HEK293T (cell line): ENCODE data around the gene URM1.
A peak's percentile ranks its signal among the peaks of the same experiment; 100 is the strongest.
"Not testable (repeated sequence)": the region's sequence is repeated elsewhere in the genome, so short reads cannot be mapped to it uniquely, and the experiment has no call there.

ENCODE experiments used
- CTCF ChIA-PET: fragments of 350-600 bp; formaldehyde crosslinking; extraction: SDS; loops from one replicate; lab custom pipeline; 2021; ENCODE audit warnings: antibody characterized with exemption, inconsistent platforms; lab: Yijun Ruan, JAX
- POLR2A ChIA-PET: fragments of 350-600 bp; formaldehyde crosslinking; extraction: SDS; loops from one replicate; lab custom pipeline; 2020; ENCODE audit warnings: antibody characterized with exemption, inconsistent platforms; lab: Yijun Ruan, JAX
- DNase-seq: peaks from one replicate; pipeline ENCODE4 v3.0.0; 2012; ENCODE audit warnings: mixed read lengths; ENCODE audit errors: extremely low spot score
- ARNT ChIP-seq: fragments of 450-650 bp; IDR thresholded peaks from 2 replicates; pipeline ENCODE4 v1.6.1; 2017; ENCODE audit warnings: mild to moderate bottlenecking
- BHLHE40 ChIP-seq: fragments of 450-650 bp; IDR thresholded peaks from 2 replicates; pipeline ENCODE4 v1.6.1; 2016; ENCODE audit warnings: mild to moderate bottlenecking, moderate library complexity, borderline replicate concordance
- CTBP1 ChIP-seq: fragments of 450-650 bp; IDR thresholded peaks from 2 replicates; pipeline ENCODE4 v1.6.1; 2016; ENCODE audit warnings: borderline replicate concordance
- ELF4 ChIP-seq: fragments of 450-650 bp; IDR thresholded peaks from 2 replicates; pipeline ENCODE4 v1.6.1; 2017; ENCODE audit warnings: antibody characterized with exemption
- FOXA1 ChIP-seq: fragments of 450-650 bp; IDR thresholded peaks from 2 replicates; pipeline ENCODE4 v1.6.1; 2016; ENCODE audit warnings: mild to moderate bottlenecking
- FOXK2 ChIP-seq: fragments of 450-650 bp; IDR thresholded peaks from 2 replicates; pipeline ENCODE4 v1.6.1; 2016; ENCODE audit warnings: mild to moderate bottlenecking
- FOXM1 ChIP-seq: fragments of 450-650 bp; IDR thresholded peaks from 2 replicates; pipeline ENCODE4 v1.6.1; 2017; ENCODE audit warnings: mild to moderate bottlenecking, borderline replicate concordance
- HDGF ChIP-seq: fragments of 450-650 bp; IDR thresholded peaks from 2 replicates; pipeline ENCODE4 v1.6.1; 2017; ENCODE audit warnings: antibody characterized with exemption, borderline replicate concordance
- L3MBTL2 ChIP-seq: fragments of 450-650 bp; conservative IDR thresholded peaks from 2 replicates; pipeline ENCODE4 v1.6.1; 2016; ENCODE audit warnings: mild to moderate bottlenecking
- LEF1 ChIP-seq: fragments of 450-650 bp; IDR thresholded peaks from 2 replicates; pipeline ENCODE4 v1.6.1; 2017; ENCODE audit warnings: mild to moderate bottlenecking, borderline replicate concordance
- NFRKB ChIP-seq: fragments of 450-650 bp; IDR thresholded peaks from 2 replicates; pipeline ENCODE4 v1.6.1; 2016; ENCODE audit warnings: mild to moderate bottlenecking, moderate library complexity
- PKNOX1 ChIP-seq: fragments of 450-650 bp; IDR thresholded peaks from 2 replicates; pipeline ENCODE4 v1.6.1; 2016
- SP1 ChIP-seq: fragments of 450-650 bp; IDR thresholded peaks from 2 replicates; pipeline ENCODE4 v1.6.1; 2017
- SUZ12 ChIP-seq: fragments of 450-650 bp; IDR thresholded peaks from 2 replicates; pipeline ENCODE4 v1.6.1; 2016; ENCODE audit warnings: mild to moderate bottlenecking
- TARDBP ChIP-seq: fragments of 450-650 bp; IDR thresholded peaks from 2 replicates; pipeline ENCODE4 v1.6.1; 2016
- ZNF384 ChIP-seq: fragments of 450-650 bp; IDR thresholded peaks from 2 replicates; pipeline ENCODE4 v1.6.1; 2016

URM1 gene

GRCh38 chr9:128420060-128420650 lies 49.0 kb downstream of the URM1 start:
- POLR2A ChIA-PET = interaction anchor here (0.8 to 1.8 kb wide), 11 partner anchors 8 to 260 kb away, joined by 3 to 7 read pairs (median 4); partner anchors contain the start of genes BBLN, GOLGA2, SLC27A4 and SWI5
- peak; percentile 81 for DNase-seq
- CTCF ChIA-PET = interaction anchor here (0.6 to 1.8 kb wide), 13 partner anchors 9 to 149 kb away, joined by 3 to 6 read pairs (median 3); no protein-coding TSS in a partner anchor
- TF ChIP-seq CTBP1 = no peak; the same call in 1 of the 2 replicates
- TF ChIP-seq FOXK2 = no peak
- peak; percentile 92 for TF ChIP-seq TARDBP

- peak; percentile 81 for DNase-seq
- TF ChIP-seq SUZ12 (no peak), ZNF384 (no peak), ARNT (no peak), CTBP1 (no peak), L3MBTL2 (no peak), ELF4 (no peak), FOXK2 (no peak), FOXM1 (no peak), SP1 (no peak), BHLHE40 (no peak)
- CTCF ChIA-PET = interaction anchor here (0.6 to 1.6 kb wide), 6 partner anchors 9 to 148 kb away, joined by 3 to 6 read pairs (median 3); no protein-coding TSS in a partner anchor
- POLR2A ChIA-PET = interaction anchor here (0.9 to 1.8 kb wide), 10 partner anchors 9 to 261 kb away, joined by 3 to 7 read pairs (median 4); partner anchors contain the start of genes BBLN, GOLGA2, SWI5 and URM1
Measured at GRCh38 chr9:128420651-128421481, 49.7 kb downstream of the URM1 start, which contains the start of gene CERCAM. TSS of gene CERCAM (plus strand) at chr9:128420857. CDS start at chr9:128420878, 21 bp downstream.

- ChIA-PET CTCF (interaction anchor here (1.2 kb wide), 1 partner anchor 17 kb away, joined by 3 read pairs; no protein-coding TSS in a partner anchor), POLR2A (interaction anchor here (1.7 kb wide), 1 partner anchor 8 kb away, joined by 5 read pairs; no protein-coding TSS in a partner anchor)
- TF ChIP-seq PKNOX1 (no peak), L3MBTL2 (no peak), LEF1 (no peak), ZNF384 (no peak), ARNT (no peak), BHLHE40 (no peak), FOXM1 (no peak), NFRKB (no peak), FOXK2 (no peak), HDGF (no peak), TARDBP (no peak)
- no peak for DNase-seq
Measured at GRCh38 chr9:128421482-128421996, 50.4 kb downstream of the URM1 start.

GRCh38 chr9:128422022-128422782 lies 51.0 kb downstream of the URM1 start:
- CTCF ChIA-PET = interaction anchor here (1.2 kb wide), 1 partner anchor 17 kb away, joined by 3 read pairs; no protein-coding TSS in a partner anchor
- DNase-seq, POLR2A ChIA-PET: not testable (repeated sequence)

GRCh38 chr9:128422783-128423150 lies 51.6 kb downstream of the URM1 start:
- ChIA-PET CTCF (interaction anchor here (1.2 kb wide), 1 partner anchor 16 kb away, joined by 3 read pairs; no protein-coding TSS in a partner anchor), POLR2A (no interaction called here)
- no peak for DNase-seq
- TF ChIP-seq SUZ12 = no peak
- TF ChIP-seq FOXA1 = no peak
- no peak for TF ChIP-seq TARDBP
- no peak for TF ChIP-seq BHLHE40
- no peak for TF ChIP-seq ARNT
- no peak for TF ChIP-seq ELF4
- no peak for TF ChIP-seq LEF1
- no peak for TF ChIP-seq FOXK2
- TF ChIP-seq HDGF = no peak
- no peak for TF ChIP-seq FOXM1
- no peak for TF ChIP-seq CTBP1
- no peak for TF ChIP-seq PKNOX1
- no peak for TF ChIP-seq L3MBTL2
- TF ChIP-seq NFRKB = no peak
- no peak for TF ChIP-seq SP1

- POLR2A ChIA-PET = interaction anchor here (0.7 kb wide), 1 partner anchor 14 kb away, joined by 3 read pairs; no protein-coding TSS in a partner anchor
- DNase-seq = not testable (repeated sequence)
- CTCF ChIA-PET = interaction anchor here (1.2 kb wide), 1 partner anchor 16 kb away, joined by 3 read pairs; no protein-coding TSS in a partner anchor
Measured at GRCh38 chr9:128423356-128423755, 52.2 kb downstream of the URM1 start.
